Heart right ventricle (tissue), 16 donors: ENCODE measurements around the gene NSUN6. TPM values are rescaled to one million over a fixed set of nuclear protein-coding genes. Genes with fewer than 3 reads are reported as not detected.
"Not testable (repeated sequence)": the region's sequence is repeated elsewhere in the genome, so short reads cannot be mapped to it uniquely, and the experiment has no call there.

ENCODE experiments used
- ATAC-seq, 8 donors: fragments of 200-7000 bp; cut with Tn5 transposase; one replicate each; pipeline ENCODE4 v1.9.1; 2020; ENCODE audit warnings: mild to moderate bottlenecking in 8 of 8, moderate library complexity in 8 of 8, moderate number of reproducible peaks in 1 of 8
- DNase-seq, 2 donors: peaks; one replicate each; pipeline ENCODE4 v3.0.0-alpha.2; 2020
- H3K27ac ChIP-seq, 10 donors: fragments of 200-600 bp; sonication (generic) in 2 of 10; one replicate each; pipeline versions ENCODE4 v1.5.0 to v1.8.0; 2020 to 2022; ENCODE audit warnings: mild to moderate bottlenecking in 3 of 10
- H3K27me3 ChIP-seq, 7 donors: fragments of 200-600 bp; one replicate each; pipeline ENCODE4 v1.8.0; 2021 to 2022; ENCODE audit warnings: mild to moderate bottlenecking in 2 of 7
- H3K36me3 ChIP-seq, 9 donors: fragments of 200-600 bp; sonication (generic) in 1 of 9; one replicate each; pipeline versions ENCODE4 v1.5.0 to v1.8.0; 2020 to 2022; ENCODE audit warnings: mild to moderate bottlenecking in 2 of 9
- H3K4me1 ChIP-seq, 9 donors: fragments of 200-600 bp; sonication (generic) in 1 of 9; one replicate each; pipeline versions ENCODE4 v1.5.0 to v1.8.0; 2020 to 2022; ENCODE audit warnings: mild to moderate bottlenecking in 4 of 9
- H3K4me3 ChIP-seq, 10 donors: fragments of 200-600 bp; sonication (generic) in 2 of 10; one replicate each; pipeline versions ENCODE4 v1.5.0 to v1.8.0; 2020 to 2022; ENCODE audit warnings: mild to moderate bottlenecking in 7 of 10, moderate library complexity in 2 of 10
- H3K9me3 ChIP-seq, 11 donors: fragments of 200-600 bp in 10 of 11; sonication (generic) in 2 of 11; one replicate each; pipeline versions ENCODE4 v1.5.0 to v1.8.0; 2013 to 2022; ENCODE audit warnings: mild to moderate bottlenecking in 2 of 11, control low read depth in 1 of 11, moderate library complexity in 1 of 11
- CTCF ChIP-seq, 9 donors: fragments of 200-600 bp; sonication (generic) in 2 of 9; IDR thresholded peaks; one replicate each; pipeline versions ENCODE4 v1.5.0 to v1.8.0; 2021 to 2022; ENCODE audit warnings: antibody characterized with exemption in 9 of 9, mild to moderate bottlenecking in 5 of 9, moderate library complexity in 1 of 9
- WGBS, 2 donors: extraction: QIAGEN DNeasy Blood & Tissue Kit; methylation state at CpG; one replicate each; pipeline ENCODE4 v1.1.7; 2013; ENCODE audit warnings: inconsistent platforms in 1 of 2; 5-methylcytosine and 5-hydroxymethylcytosine counted together
- intact Hi-C, 10 donors: fragments of 100-400 bp; cut with DNase I; formaldehyde crosslinking; loops; one replicate each; pipeline versions ENCODE4 v1.11.1 to v1.14.2; 2022
- polyA plus RNA-seq, 2 donors: library from polyadenylated mRNA; stranded (reverse); fragments of 200-250 nt; gene quantifications; one replicate each; pipeline ENCODE4 v1.2.3, GENCODE V29; 2013
- total RNA-seq, 10 donors: library from RNA; stranded (reverse); fragmentation: NEBNext Ultra II Directional in 3 of 10; extraction: Animal tissue kit (Norgen Biotek cat#: 25700) in 3 of 10; gene quantifications; one replicate each; pipeline versions ENCODE4 v1.2.1 to v1.2.4, GENCODE V29; 2021 to 2023
- donor health status: Arrhythmogenic right ventricular cardiomyopathy.
- donor health status: ischemic (EF 13 %, LVEDD 7.1; RV severe dilation, severe dysfunction).
- donor health status: healthy with polysubstance abuse.
- donor health status: DM: no; HTN: yes; CAD: no.
- donor health status: DM: no; HTN: no; CAD: no.
- donor health status: ischemic (EF 25% LVEDD 6.9; RV normal size, moderate dysfunction).
- donor health status: ischemic (EF 25% LVEDD 5.7; RV mildly dilated, moderate dysfunction).
- donor health status: healthy.
- donor health status: DM: yes; HTN: yes; CAD: no.
- donor health status: Ischemic cardiomyopathy.
- donor health status: ischemic (EF 35%, LVEDD 5.7; RV mildly dilated, moderate dysfunction).
- donor health status: nonischemic (EF 11% LVEDD 7.7; RV severe dilation, severe dysfunction).
- donor health status: DM: yes; HTN: yes; CAD: no.
- donor health status: PGD.
- donor health status: ischemic (EF 29% LVEDD 5.4; RV normal size, mild dysfunction).
- donor health status: nonischemic (EF 23%, LVEDD 6.1; RV moderate dilation, normal function).

The NSUN6 gene
- total and polyA plus RNA-seq, 12 donors, result 4.9 to 13.5 (median 8.7) TPM

GRCh38 chr10:18625886-18626285 lies 25.5 kb downstream of the NSUN6 start:
- peaks cover 0 to 14% (median 0%) of the 10 kb centered on the region in 9 donors for H3K36me3 ChIP-seq
- DNase-seq (no peak), ATAC-seq (no peak)
- H3K4me3 ChIP-seq, result no peak overlapping the region
- no peak for TF ChIP-seq CTCF (IDR thresholded peaks at IDR 0.05)
- 91 to 93% methylated on average over 5 of the region's 5 CpGs for WGBS, 2 donors
- H3K4me1 ChIP-seq, result peaks cover 0 to 11% (median 5%) of the 10 kb centered on the region in 9 donors
- H3K9me3 ChIP-seq, result no peaks in the 10 kb centered on the region
- no peaks in the 10 kb centered on the region for H3K27me3 ChIP-seq
- no peak overlapping the region for H3K27ac ChIP-seq
- intact Hi-C loops, result no loop called here

GRCh38 chr10:18623671-18624070 lies 27.7 kb downstream of the NSUN6 start:
- H3K27me3 ChIP-seq, ATAC-seq, DNase-seq, H3K27ac ChIP-seq, H3K9me3 ChIP-seq, H3K4me3 ChIP-seq, intact Hi-C loops: not testable (repeated sequence)
- Histone ChIP-seq H3K36me3 (peaks cover 0 to 20% (median 0%) of the 10 kb centered on the region in 9 donors), H3K4me1 (peaks cover 0 to 13% (median 5%) of the 10 kb centered on the region in 9 donors)
- 45 to 78% methylated on average over 1 of the region's 1 CpG for WGBS, 2 donors

- no peak for TF ChIP-seq CTCF (IDR thresholded peaks at IDR 0.05)
- ATAC-seq, result no peak
- intact Hi-C loops, result no loop called here
Observed at GRCh38 chr10:18620856-18621255, 30.5 kb downstream of the NSUN6 start.

GRCh38 chr10:18619016-18619415 lies 32.4 kb downstream of the NSUN6 start:
- Histone ChIP-seq H3K4me3 (no peak overlapping the region), H3K27ac (no peak overlapping the region), H3K36me3 (peaks cover 0 to 37% (median 0%) of the 10 kb centered on the region in 9 donors), H3K9me3 (no peaks in the 10 kb centered on the region), H3K4me1 (peaks cover 0 to 9% (median 0%) of the 10 kb centered on the region in 9 donors), H3K27me3 (no peaks in the 10 kb centered on the region)
- no peak for TF ChIP-seq CTCF (IDR thresholded peaks at IDR 0.05)
- ATAC-seq (peak; percentile 46 to 90 (median 82)), DNase-seq (peak in 1 of 2 donors; percentile 23)
- intact Hi-C loops, result no loop called here
- WGBS, 2 donors, result 45 to 66% methylated on average over 3 of the region's 3 CpGs

More at GRCh38 chr10:18620856-18621255, 30.5 kb downstream of the NSUN6 start:
- Histone ChIP-seq H3K4me3 (no peak overlapping the region), H3K27me3 (no peaks in the 10 kb centered on the region), H3K27ac (no peak overlapping the region), H3K36me3 (peaks cover 0 to 20% (median 0%) of the 10 kb centered on the region in 9 donors), H3K4me1 (peaks cover 0 to 9% (median 0%) of the 10 kb centered on the region in 9 donors), H3K9me3 (no peaks in the 10 kb centered on the region)
- no peak for DNase-seq

GRCh38 chr10:18616337-18616736 lies 35.0 kb downstream of the NSUN6 start:
- no peaks in the 10 kb centered on the region for H3K27me3 ChIP-seq
- H3K4me1 ChIP-seq, result peaks cover 0 to 9% (median 0%) of the 10 kb centered on the region in 9 donors
- H3K4me3 ChIP-seq, result no peak overlapping the region
- no peak for TF ChIP-seq CTCF (IDR thresholded peaks at IDR 0.05)
- 73 to 75% methylated on average over 3 of the region's 3 CpGs for WGBS, 2 donors
- intact Hi-C loops, result no loop called here
- peaks cover 0 to 48% (median 9%) of the 10 kb centered on the region in 9 donors for H3K36me3 ChIP-seq
- H3K9me3 ChIP-seq, result no peaks in the 10 kb centered on the region
- no peak overlapping the region for H3K27ac ChIP-seq
- ATAC-seq (no peak), DNase-seq (no peak)
